Duodenal mucosa (tissue), 2 donors: Measurements from ENCODE around the gene ETAA1.

Experiments
- H3K27ac ChIP-seq: one replicate; pipeline ENCODE4 v1.7.0; 2013; ENCODE audit warnings: low read depth, low read length
- H3K27me3 ChIP-seq, 2 donors: one replicate each; pipeline ENCODE4 v1.7.0; 2013; ENCODE audit warnings: low read length in 2 of 2, control low read depth in 1 of 2; ENCODE audit not compliant: insufficient read depth in 2 of 2, control insufficient read depth in 1 of 2
- H3K36me3 ChIP-seq, 2 donors: one replicate each; pipeline ENCODE4 v1.7.0; 2013; ENCODE audit warnings: low read length in 2 of 2, control low read depth in 1 of 2; ENCODE audit not compliant: insufficient read depth in 2 of 2, control insufficient read depth in 1 of 2
- H3K4me1 ChIP-seq, 2 donors: one replicate each; pipeline ENCODE4 v1.7.0; 2013; ENCODE audit warnings: low read length in 2 of 2, control low read depth in 1 of 2; ENCODE audit not compliant: insufficient read depth in 2 of 2, control insufficient read depth in 1 of 2
- H3K4me3 ChIP-seq, 2 donors: one replicate each; pipeline ENCODE4 v1.7.0; 2013; ENCODE audit warnings: low read length in 2 of 2, low read depth in 1 of 2
- H3K9ac ChIP-seq, 2 donors: one replicate each; pipeline ENCODE4 v1.7.0; 2013; ENCODE audit warnings: low read length in 2 of 2, low read depth in 1 of 2
- H3K9me3 ChIP-seq, 2 donors: one replicate each; pipeline ENCODE4 v1.7.0; 2013; ENCODE audit warnings: low read length in 2 of 2, control low read depth in 1 of 2; ENCODE audit not compliant: control insufficient read depth in 1 of 2

ETAA1 gene

GRCh38 chr2:67397143-67397986, at the start of gene ETAA1:
Gene ETAA1 (plus strand): TSS chr2:67397333. CDS start chr2:67397449, 116 bp downstream.
- Histone ChIP-seq H3K9me3 (no peaks in the 10 kb centered on the region), H3K9ac (peak within 1 kb of the TSS; percentile 80 to 87), H3K27me3 (no peaks in the 10 kb centered on the region), H3K36me3 (no peaks in the 10 kb centered on the region), H3K27ac (peak within 1 kb of the TSS; percentile 62), H3K4me1 (peaks cover 6 to 8% of the 10 kb centered on the region in 2 donors), H3K4me3 (peak within 1 kb of the TSS; percentile 94 to 96)

GRCh38 chr2:67366832-67367412, 30.2 kb upstream of the ETAA1 start:
- H3K9ac ChIP-seq: no peak overlapping the region
- no peak overlapping the region for H3K27ac ChIP-seq
- H3K4me1 ChIP-seq: no peaks in the 10 kb centered on the region
- H3K9me3 ChIP-seq: peaks cover 0 to 2% of the 10 kb centered on the region in 2 donors
- H3K4me3 ChIP-seq: no peak overlapping the region
- no peaks in the 10 kb centered on the region for H3K27me3 ChIP-seq
- H3K36me3 ChIP-seq: no peaks in the 10 kb centered on the region

GRCh38 chr2:67374481-67374880, 22.7 kb upstream of the ETAA1 start:
- no peak overlapping the region for H3K27ac ChIP-seq

GRCh38 chr2:67374949-67375348, 22.2 kb upstream of the ETAA1 start:
- Histone ChIP-seq H3K9me3 (no peaks in the 10 kb centered on the region), H3K36me3 (no peaks in the 10 kb centered on the region), H3K27ac (no peak overlapping the region), H3K4me3 (no peak overlapping the region), H3K4me1 (no peaks in the 10 kb centered on the region), H3K9ac (no peak overlapping the region), H3K27me3 (no peaks in the 10 kb centered on the region)

More at GRCh38 chr2:67374481-67374880, 22.7 kb upstream of the ETAA1 start:
- Histone ChIP-seq H3K27me3 (no peaks in the 10 kb centered on the region), H3K9ac (no peak overlapping the region), H3K4me3 (peak overlapping the region in 1 of 2 donors; percentile 33), H3K36me3 (no peaks in the 10 kb centered on the region), H3K9me3 (no peaks in the 10 kb centered on the region), H3K4me1 (no peaks in the 10 kb centered on the region)

GRCh38 chr2:67378555-67378954, 18.6 kb upstream of the ETAA1 start:
- Histone ChIP-seq H3K36me3 (no peaks in the 10 kb centered on the region), H3K9ac (no peak overlapping the region), H3K27ac (no peak overlapping the region), H3K4me3 (no peak overlapping the region), H3K27me3 (no peaks in the 10 kb centered on the region), H3K4me1 (no peaks in the 10 kb centered on the region), H3K9me3 (no peaks in the 10 kb centered on the region)

GRCh38 chr2:67379048-67379447, 18.1 kb upstream of the ETAA1 start:
- no peaks in the 10 kb centered on the region for H3K27me3 ChIP-seq
- no peaks in the 10 kb centered on the region for H3K4me1 ChIP-seq
- no peaks in the 10 kb centered on the region for H3K36me3 ChIP-seq
- H3K27ac ChIP-seq: no peak overlapping the region
- no peaks in the 10 kb centered on the region for H3K9me3 ChIP-seq
- no peak overlapping the region for H3K4me3 ChIP-seq
- no peak overlapping the region for H3K9ac ChIP-seq

GRCh38 chr2:67384123-67384822, 12.9 kb upstream of the ETAA1 start:
- no peak overlapping the region for H3K4me3 ChIP-seq
- H3K4me1 ChIP-seq: no peaks in the 10 kb centered on the region
- H3K27me3 ChIP-seq: no peaks in the 10 kb centered on the region
- no peaks in the 10 kb centered on the region for H3K36me3 ChIP-seq
- no peak overlapping the region for H3K27ac ChIP-seq
- H3K9ac ChIP-seq: no peak overlapping the region
- H3K9me3 ChIP-seq: no peaks in the 10 kb centered on the region

GRCh38 chr2:67388680-67389079, 8.5 kb upstream of the ETAA1 start:
- H3K27me3 ChIP-seq: no peaks in the 10 kb centered on the region
- no peaks in the 10 kb centered on the region for H3K36me3 ChIP-seq
- no peaks in the 10 kb centered on the region for H3K4me1 ChIP-seq
- H3K4me3 ChIP-seq: no peak overlapping the region
- H3K9ac ChIP-seq: no peak overlapping the region
- H3K27ac ChIP-seq: no peak overlapping the region
- no peaks in the 10 kb centered on the region for H3K9me3 ChIP-seq

- H3K4me1 ChIP-seq: no peaks in the 10 kb centered on the region
- H3K9me3 ChIP-seq: no peaks in the 10 kb centered on the region
- no peak overlapping the region for H3K4me3 ChIP-seq
- no peak overlapping the region for H3K27ac ChIP-seq
- H3K36me3 ChIP-seq: no peaks in the 10 kb centered on the region
- H3K9ac ChIP-seq: no peak overlapping the region
- no peaks in the 10 kb centered on the region for H3K27me3 ChIP-seq
Observed at GRCh38 chr2:67389286-67389685, 7.8 kb upstream of the ETAA1 start.

- Histone ChIP-seq H3K4me3 (no peak overlapping the region), H3K36me3 (no peaks in the 10 kb centered on the region), H3K9me3 (no peaks in the 10 kb centered on the region), H3K27ac (no peak overlapping the region), H3K9ac (no peak overlapping the region), H3K27me3 (no peaks in the 10 kb centered on the region), H3K4me1 (no peaks in the 10 kb centered on the region)
Observed at GRCh38 chr2:67389788-67390187, 7.3 kb upstream of the ETAA1 start.
